GM18867 (cell line): ENCODE results near the gene PIP5K1B.
"Not testable (repeated sequence)": the region's sequence is repeated elsewhere in the genome, so short reads cannot be mapped to it uniquely, and the experiment has no call there.

ENCODE experiments used
- ATAC-seq: cut with Tn5 transposase; IDR thresholded peaks from one replicate; pipeline ENCODE4 v1.9.1; 2021; ENCODE audit warnings: mild to moderate bottlenecking, moderate library complexity; ENCODE audit not compliant: unreplicated experiment

PIP5K1B gene, protein sequence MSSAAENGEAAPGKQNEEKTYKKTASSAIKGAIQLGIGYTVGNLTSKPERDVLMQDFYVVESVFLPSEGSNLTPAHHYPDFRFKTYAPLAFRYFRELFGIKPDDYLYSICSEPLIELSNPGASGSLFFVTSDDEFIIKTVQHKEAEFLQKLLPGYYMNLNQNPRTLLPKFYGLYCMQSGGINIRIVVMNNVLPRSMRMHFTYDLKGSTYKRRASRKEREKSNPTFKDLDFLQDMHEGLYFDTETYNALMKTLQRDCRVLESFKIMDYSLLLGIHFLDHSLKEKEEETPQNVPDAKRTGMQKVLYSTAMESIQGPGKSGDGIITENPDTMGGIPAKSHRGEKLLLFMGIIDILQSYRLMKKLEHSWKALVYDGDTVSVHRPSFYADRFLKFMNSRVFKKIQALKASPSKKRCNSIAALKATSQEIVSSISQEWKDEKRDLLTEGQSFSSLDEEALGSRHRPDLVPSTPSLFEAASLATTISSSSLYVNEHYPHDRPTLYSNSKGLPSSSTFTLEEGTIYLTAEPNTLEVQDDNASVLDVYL

DNA sequence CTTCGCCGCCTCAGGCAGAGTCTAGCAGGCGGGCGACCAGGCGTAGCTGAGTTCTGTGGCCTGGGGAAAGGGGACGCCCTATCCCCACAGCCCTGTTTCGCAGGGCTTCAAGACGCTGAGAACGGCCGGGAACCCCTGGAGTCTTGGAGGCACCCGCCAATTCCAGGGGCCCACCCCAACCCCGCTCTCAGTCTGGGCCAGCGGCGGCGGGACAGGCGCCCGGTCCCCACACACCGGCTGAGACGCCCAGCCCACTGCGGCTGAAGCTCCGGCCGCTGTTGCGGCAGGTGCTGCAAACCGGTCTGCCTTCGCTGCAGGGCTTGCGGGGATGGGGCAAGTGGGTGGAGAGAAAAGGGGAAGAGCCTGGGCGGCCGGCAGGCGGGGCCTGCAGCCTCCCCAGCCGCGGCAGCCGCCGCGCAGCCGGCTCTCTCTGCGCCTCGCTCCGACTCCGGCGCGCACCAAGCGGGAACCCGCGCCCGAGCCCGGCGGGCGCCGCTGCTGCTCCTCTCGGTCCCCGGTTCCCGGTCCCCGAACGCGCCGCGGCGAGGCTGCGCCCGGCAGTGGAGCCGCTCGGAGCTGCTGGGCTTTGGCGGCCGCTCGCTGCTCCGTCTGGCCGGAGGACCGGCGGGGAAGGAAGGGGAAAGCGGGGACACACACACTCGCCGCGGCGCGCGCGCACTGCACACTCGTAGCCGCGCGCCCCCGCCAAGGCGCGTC is at the start of gene PIP5K1B:
Gene PIP5K1B, plus strand, starts transcription at position 427 of the 717 bp plus-strand sequence. CDS start 117,375 bp downstream, outside the sequence.
- peak; percentile 84 for ATAC-seq

DNA sequence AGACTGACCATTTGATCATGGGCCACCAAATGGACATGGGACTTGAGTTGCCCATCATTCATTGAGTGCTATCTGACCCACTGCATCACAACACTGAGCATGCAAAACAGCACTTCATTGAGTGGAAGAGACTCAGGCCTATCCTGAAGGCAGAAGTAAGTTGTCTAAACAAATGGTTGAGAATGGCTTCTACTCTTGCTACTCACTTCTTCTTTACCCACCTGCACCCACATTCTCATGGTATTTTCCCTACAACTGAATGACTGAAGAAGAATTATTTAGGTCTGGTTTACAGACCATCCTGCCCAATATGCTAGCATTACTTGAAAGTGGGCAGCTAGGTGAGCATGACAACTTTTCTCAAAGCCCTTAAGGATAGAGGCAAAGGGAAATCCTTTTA is 41.0 kb upstream of the PIP5K1B start:
- no peak for ATAC-seq

DNA sequence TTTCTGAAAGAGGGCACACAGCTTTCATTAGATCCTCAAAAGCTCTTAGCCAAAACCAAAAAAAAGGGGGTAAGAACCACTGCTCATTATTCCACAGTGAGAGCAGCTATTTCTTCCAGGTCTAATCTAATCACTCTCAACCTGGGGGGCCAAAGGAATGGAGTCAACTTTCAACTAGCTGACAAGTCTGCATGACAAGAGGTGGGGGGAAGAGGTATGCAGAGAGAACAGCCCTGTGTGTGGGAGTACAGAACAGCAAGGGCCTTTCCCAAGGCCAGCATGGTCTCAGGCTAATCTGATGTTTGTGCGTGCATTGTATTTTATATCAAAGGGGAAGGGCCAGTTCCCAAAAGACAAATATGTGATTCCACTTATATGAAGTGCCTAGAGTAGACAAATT is 36.9 kb upstream of the PIP5K1B start:
- ATAC-seq: no peak

DNA sequence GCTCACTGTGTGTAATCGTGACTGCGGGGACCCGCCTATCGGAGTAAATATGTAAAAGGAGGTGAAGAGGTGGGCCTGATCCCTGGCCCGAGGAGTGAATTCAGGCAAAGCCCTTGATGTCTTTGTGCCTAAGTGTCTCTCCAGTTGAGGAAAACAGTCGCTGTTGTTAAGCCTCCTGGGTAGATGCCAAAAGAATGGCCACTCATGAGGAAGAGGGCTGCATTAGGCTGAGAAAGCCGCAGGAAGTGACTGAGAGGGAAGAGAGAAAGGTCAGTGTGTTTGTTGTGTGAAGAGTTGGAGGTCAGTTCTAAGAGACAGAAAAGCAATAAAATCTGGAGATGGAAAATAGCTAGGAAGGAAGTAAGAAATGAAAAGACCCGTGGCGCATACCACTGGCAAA is 35.8 kb upstream of the PIP5K1B start:
- no peak for ATAC-seq

DNA sequence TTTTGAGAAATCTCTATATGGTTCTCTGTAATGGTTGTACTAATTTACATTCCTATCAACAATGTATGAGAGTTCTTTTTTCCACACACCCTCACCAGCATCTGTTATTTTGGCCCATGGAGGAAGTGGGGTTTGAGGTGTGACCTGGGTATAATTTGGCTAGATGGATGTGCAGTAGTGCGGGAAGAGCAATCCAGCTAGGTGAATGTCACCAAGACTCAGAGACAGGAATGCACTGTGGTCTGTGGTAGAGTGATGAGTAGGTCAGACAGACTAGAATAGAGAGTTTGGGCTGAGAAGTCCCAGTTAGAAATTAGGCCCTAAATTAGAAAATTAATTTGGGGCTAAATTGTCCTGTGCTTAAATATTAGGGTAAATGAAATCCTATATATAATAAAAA is 32.8 kb upstream of the PIP5K1B start:
- no peak for ATAC-seq

DNA sequence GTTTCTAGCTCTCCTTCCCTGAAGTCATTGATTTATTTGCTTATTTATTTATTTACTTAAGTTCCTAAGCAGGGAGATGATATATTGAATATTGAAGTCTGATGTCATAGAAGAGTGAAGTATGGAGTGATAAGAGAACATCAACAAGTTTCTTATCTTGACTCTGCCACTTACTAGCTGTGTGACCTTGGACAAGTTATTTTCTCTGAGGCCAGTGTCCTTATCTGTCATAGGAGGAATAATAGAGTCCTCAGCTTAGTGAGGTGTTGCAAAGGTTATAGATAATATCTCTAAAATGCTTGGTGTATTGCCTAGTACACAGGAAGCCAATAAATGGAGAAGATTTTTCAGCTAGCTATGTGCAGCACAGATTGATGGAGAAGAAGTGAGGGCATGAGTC is 32.4 kb upstream of the PIP5K1B start:
- ATAC-seq: no peak

DNA sequence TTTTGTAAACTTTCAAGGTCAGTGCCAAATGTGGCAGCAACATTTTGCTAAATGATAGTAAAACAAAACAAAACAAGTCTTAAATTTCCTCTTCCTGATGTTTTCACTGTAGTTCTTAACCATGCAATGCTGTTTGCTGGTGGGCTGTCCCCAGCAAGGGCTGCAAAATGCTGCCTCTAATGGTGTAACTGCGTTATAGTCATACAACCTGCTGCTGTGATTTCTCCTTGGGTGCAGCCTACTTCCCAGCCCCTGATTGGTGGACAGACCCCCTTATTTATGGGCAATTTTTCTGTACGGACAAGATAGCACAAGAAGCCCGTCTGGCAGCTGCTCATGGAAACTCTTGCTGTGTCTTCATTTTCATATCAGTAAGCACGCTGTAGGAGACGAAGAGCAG is 26.6 kb upstream of the PIP5K1B start:
- ATAC-seq: no peak

DNA sequence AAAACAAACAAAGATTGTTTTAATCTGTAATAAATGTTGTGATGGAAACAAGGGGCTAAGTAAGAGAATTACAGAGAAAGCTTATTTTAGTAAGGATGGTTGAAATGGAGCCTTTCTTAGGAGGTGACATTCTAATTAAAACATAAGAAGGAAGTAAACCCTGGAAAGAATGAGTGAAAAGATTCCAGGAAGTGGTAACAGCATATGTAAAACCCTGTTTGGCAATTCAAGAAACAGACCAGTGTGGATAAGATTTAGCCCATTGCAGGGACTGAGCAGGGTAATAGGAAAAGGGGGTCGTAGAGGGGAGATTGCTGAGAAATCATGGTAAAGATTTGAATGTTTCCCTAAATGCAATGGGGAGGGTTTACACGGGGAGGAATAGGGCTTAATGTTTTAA is 21.6 kb upstream of the PIP5K1B start:
- ATAC-seq: no peak

DNA sequence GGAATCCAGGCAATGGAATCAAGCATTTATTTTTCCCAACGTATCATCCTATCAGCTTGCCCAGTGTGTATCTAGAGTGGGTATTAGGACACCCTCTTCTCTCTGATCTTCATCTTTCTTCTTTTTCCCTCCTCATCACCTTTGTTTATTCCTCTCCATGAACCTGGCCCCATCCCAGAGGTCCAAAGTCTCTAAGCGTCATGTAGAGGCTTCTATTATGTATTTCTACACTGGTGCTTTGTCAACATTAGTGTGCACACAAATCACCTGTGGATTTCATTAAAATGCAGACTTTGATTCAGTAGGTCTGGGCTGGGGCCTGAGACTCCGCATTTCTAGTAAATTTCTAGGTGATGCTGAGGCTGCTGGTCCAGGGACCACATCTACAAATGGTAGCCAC is 19.8 kb upstream of the PIP5K1B start:
- ATAC-seq: no peak

DNA sequence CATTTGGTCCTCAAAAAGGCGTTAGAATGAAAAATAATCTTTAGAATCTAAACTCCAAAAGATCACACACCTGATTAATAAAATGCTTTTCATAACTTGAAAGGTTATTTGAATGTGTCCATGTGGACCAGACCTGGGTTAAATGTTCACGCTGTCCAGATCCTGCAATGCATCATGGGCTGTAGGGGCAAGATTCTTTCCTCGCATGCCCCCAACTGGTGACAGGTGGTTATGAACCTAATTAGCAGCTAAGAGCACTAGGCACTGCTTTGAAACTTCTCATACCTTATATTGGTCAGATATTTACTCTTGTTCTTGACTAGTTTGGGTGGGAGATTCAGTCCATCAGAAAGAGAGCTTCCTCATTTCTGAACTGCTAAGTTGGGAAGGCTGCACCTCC is 19.3 kb upstream of the PIP5K1B start:
- peak; percentile 94 for ATAC-seq

DNA sequence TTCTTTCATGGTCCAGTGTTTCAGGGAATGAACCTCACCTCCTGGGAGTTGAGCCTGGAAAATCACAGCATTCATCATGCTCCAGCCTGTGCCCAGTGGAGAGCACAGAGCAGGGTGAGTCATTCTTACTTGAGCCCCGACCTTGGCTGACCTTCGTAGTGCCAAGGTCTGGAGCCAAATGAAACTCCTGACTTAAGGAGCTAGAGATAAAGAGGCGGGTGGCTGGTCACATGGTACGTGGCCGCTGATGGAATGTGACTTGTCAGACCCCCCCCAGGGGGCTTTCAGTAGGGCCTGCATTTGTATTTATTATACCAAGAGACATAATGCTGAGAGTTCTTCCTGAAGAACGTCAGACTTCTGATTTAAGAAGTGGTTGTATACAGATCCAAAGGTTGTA is 15.0 kb upstream of the PIP5K1B start:
- ATAC-seq: no peak

DNA sequence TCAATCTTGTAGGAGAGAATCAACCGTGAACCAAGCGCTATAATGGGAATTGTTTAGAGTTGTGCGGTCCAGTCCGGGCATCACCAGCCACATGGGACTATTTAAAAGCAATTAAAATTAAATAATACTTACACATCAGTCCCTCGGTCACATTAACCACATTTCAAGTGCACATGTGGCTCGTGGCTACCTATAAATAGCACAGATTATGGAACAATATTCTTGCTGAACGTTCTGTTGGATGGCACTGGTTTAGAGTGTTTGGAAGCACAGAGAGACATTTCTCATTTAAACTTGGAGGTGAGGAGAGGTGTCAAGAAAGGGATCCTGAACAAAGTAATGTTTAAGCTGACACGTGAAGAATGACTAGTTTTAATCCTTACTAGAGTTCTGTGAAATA is 12.5 kb upstream of the PIP5K1B start:
- no peak for ATAC-seq

DNA sequence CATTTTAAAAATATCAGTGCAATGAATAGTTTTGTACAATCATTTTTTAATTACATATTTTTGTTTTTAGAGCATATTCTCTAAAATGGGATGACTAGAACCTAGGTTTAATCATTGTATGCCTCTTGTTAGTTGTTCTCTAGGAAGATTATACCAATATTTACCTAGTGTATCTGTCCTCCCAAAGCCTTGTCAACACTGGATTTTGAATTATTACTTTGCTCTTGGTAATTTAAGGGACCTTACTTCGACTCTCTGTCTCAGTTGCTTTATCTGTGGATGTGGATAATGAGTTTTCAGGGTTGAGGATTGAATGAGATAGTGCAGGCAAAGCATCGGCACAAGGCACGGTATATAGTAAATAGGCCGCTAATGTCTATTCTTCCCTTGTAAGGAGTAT is 10.9 kb upstream of the PIP5K1B start:
- ATAC-seq: no peak

DNA sequence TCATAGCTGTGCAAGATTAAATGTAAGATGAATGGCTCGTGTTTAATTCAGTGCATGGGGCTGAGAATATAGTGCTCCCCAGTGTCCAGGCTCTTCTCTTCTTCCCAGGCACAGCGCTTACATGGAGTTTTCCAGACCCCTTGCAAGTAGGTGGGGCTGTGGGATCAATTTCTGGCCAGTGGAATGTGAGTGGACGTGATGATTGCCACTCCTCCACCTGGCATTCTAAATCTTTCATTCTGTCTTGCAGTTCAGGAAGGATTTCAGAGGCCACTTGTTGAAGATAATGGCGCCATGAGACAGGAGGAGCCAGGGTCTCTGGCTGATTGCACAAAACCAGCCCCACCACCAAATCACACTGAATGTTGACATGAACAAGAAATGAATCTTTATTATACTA is 7.2 kb upstream of the PIP5K1B start:
- no peak for ATAC-seq

DNA sequence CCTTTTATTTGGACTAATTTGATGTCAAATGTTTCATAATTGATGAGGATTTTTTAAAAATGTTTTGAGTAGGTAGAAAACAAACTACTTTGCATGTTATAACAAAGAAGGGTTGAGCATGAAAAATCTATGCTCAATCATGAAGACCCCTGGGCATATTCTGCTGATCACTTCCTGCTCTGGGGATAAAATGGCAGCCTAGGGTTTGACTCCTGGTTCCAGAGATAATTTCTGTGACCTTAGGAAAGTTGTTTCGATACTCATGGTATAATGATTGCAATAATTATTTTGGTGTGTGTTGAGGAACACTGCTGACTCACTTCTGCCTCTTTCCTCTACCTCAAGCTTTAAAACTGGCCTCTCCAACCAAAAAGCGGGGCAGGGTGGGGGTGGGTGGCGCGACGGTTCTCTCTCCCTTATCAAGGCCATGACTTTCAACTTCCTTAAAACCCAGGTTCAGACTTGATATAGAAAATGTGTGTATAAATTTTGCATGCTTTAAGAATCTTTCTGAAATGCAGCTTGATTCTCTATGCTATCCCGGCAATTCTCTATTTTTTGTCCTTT is 6.0 kb upstream of the PIP5K1B start:
- no peak for ATAC-seq

DNA sequence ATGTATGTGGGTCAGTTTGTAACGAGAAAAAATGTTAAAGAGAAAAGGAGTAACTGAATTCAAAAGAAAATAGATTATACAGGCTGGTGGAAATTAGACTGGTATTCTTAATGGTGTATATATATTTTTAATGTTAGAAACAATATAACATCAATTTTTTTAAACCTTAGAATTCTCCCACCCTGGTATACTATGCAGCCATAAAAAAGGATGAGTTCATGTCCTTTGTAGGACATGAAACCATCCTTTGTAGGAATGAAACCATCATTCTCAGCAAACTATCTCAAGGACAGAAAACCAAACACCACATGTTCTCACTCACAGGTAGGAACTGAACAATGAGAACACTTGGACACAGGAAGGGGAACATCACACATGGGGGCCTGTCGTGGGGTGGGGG is 5.4 kb upstream of the PIP5K1B start:
- ATAC-seq: not testable (repeated sequence)

DNA sequence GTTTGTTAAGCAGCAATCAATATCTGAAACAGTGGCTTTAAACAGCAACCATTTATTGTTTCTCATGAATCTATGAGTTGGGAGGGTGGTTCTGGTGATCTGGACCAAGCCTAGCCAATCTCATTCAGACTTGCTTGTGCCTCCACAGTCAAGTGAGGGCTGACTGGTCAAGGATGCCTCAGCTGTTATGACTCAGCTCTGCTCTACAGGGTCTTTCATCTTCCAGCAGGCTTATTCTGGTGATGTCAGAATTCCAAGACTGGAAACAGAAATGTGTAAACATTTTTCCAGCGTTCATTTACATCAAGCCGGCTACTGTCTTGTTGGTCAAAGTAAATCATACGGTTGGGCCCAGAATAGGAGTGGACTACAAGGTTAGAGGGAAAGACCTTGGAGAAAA is 2.5 kb upstream of the PIP5K1B start:
- no peak for ATAC-seq

DNA sequence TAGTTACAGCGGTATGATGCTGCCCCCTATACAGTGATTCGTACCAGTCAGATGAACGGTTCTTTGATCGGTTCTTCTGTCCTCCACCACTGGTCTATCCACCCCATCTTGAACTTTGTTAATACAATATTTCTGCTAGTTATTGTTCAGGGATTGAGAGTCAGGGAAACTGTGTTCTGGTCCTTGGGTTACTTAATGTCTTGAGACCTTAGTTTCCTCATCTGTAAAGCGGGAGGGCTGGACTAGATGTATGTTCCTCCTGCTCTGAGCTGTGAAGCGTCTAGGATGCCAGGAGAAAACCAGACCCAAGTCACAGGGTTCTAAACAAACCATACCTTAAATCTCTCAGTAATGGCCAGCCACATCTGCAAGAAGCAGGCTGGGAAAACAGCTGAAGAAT is 1.4 kb upstream of the PIP5K1B start:
- ATAC-seq: no peak

DNA sequence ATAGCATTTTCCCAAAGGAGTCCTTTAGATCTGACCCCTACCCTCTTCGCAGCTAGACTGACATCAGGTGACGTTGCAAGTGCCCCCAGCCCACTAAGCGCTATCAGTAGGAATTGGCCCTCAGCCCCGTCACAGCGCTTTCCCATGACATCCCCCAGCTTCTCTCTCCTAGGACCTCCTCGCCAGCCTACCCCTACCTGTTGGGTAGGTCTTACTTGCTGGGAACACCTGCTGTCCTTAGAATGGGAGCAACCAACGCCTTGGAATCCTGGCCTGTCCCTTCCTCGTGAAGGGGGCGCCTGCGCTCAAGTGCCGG is 584 bp upstream of the PIP5K1B start:
- ATAC-seq: no peak

DNA sequence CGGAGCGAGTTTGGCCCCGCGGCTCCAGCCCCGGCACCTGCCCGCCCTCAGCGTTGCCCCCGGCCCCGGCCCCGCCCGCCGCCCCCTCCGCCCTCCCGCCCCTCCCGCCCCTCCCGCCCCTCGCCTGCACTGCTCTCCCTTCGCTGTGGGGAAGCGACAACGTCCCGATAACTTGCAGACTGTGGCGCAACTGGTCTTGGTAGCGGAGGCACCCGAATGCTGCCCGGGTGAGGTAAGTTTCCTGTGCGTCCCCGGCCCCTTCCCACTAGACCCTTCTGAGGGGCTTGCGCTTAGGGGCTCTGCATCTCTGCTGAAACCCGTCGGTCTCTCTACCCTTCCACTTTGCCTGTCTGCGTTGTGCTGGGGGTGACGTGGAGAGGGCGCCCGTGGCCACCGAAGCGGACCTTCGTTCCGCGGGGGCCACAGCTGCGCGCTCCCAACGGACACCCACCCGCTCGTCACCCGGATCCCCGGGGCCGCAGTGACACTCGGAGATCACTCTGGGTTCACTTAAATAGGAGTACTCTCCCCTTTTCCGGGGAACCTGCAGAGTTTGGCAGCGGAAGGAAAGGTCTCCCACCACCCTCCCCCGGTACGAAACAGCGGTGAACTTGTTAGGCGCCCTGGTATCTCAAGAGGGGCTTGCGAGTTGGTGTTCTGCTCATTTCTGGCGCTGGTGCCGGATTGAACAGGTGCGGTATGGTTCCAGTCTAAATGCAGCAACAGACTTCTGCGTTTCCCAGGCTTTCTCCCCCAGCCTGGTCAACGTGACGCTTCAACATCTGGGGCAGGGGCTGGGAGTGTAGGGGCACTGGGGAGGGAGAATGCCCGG is 707 bp downstream of the PIP5K1B start:
- peak; percentile 17 for ATAC-seq
